ENCODE results near the gene RASAL2.

DNA sequence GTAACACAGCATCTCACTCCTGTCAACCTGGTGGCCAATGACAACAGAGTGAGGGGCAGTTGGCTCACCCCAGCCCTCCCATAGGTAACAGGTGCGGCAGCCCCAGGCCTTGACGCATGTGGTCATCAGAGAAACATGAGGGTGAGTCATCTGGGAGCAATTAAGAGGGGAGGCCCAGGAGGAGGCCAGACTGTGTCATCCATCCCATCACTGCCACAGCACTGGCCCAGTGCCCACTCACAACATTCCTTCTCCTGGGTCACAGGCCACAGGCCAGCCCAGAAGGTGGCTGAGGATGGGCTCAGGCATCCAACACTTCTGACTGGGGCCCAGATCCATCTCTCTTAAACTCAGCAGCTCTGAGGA, 436.1 kb downstream of the RASAL2 start:
- no peak for TF ChIP-seq POLR2A (IDR thresholded peaks at IDR 0.05)
- TF ChIP-seq, protein P1, sequence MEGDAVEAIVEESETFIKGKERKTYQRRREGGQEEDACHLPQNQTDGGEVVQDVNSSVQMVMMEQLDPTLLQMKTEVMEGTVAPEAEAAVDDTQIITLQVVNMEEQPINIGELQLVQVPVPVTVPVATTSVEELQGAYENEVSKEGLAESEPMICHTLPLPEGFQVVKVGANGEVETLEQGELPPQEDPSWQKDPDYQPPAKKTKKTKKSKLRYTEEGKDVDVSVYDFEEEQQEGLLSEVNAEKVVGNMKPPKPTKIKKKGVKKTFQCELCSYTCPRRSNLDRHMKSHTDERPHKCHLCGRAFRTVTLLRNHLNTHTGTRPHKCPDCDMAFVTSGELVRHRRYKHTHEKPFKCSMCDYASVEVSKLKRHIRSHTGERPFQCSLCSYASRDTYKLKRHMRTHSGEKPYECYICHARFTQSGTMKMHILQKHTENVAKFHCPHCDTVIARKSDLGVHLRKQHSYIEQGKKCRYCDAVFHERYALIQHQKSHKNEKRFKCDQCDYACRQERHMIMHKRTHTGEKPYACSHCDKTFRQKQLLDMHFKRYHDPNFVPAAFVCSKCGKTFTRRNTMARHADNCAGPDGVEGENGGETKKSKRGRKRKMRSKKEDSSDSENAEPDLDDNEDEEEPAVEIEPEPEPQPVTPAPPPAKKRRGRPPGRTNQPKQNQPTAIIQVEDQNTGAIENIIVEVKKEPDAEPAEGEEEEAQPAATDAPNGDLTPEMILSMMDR (IDR thresholded peaks at IDR 0.05): no peak
